Transverse colon (tissue), 4 donors: ENCODE data around the gene TRAK1. TPM values are rescaled to one million over a fixed set of nuclear protein-coding genes. Genes with fewer than 3 reads are reported as not detected.
"Not testable (repeated sequence)": the region's sequence is repeated elsewhere in the genome, so short reads cannot be mapped to it uniquely, and the experiment has no call there.

Experiments used
- DNase-seq: peaks from one replicate; pipeline ENCODE4 v3.0.0-alpha.2; 2019
- H3K27ac ChIP-seq, 4 donors: fragments of 200-600 bp; sonication (generic); 2 replicates each; pipeline ENCODE4 v1.5.1; 2016 to 2018; ENCODE audit warnings: inconsistent platforms in 4 of 4
- H3K27me3 ChIP-seq: fragments of 200-600 bp; sonication (generic); 2 replicates; pipeline ENCODE4 v1.5.1; 2017; ENCODE audit warnings: inconsistent platforms
- H3K36me3 ChIP-seq, 4 donors: fragments of 200-600 bp; sonication (generic); 2 replicates each; pipeline ENCODE4 v1.5.1; 2017 to 2019; ENCODE audit warnings: inconsistent platforms in 4 of 4
- H3K4me1 ChIP-seq, 4 donors: fragments of 200-600 bp; sonication (generic); 2 replicates each; pipeline ENCODE4 v1.5.1; 2017 to 2020; ENCODE audit warnings: inconsistent platforms in 4 of 4
- H3K4me3 ChIP-seq, 4 donors: fragments of 200-600 bp; sonication (generic); 1 replicate in 1 of 4; 2 replicates in 3 of 4; pipeline versions ENCODE4 v1.5.1 to v1.6.1; 2017 to 2019; ENCODE audit warnings: inconsistent platforms in 4 of 4
- H3K9me3 ChIP-seq, 2 donors: fragments of 200-600 bp; sonication (generic); 2 replicates each; pipeline ENCODE4 v1.5.1; 2017 to 2019; ENCODE audit warnings: inconsistent platforms in 2 of 2
- EP300 ChIP-seq: sonication (generic); formaldehyde crosslinking; IDR thresholded peaks from one replicate; pipeline ENCODE4 v1.6.1; 2017; ENCODE audit warnings: antibody characterized with exemption, low read depth
- POLR2A ChIP-seq: fragments of 450-650 bp; IDR thresholded peaks from one replicate; pipeline ENCODE4 v1.6.1; 2016; ENCODE audit warnings: antibody characterized with exemption, mild to moderate bottlenecking, moderate library complexity
- POLR2AphosphoS5 ChIP-seq, 3 donors: sonication (generic); formaldehyde crosslinking; IDR thresholded peaks; one replicate each; pipeline ENCODE4 v1.6.1; 2016; ENCODE audit warnings: antibody characterized with exemption in 3 of 3
- WGBS, 2 donors: methylation state at CpG; one replicate each; pipeline ENCODE4 v1.1.5; 2018; ENCODE audit warnings: low coverage in 1 of 2; 5-methylcytosine and 5-hydroxymethylcytosine counted together
- in situ Hi-C, 4 donors: fragments of 200-750 bp; cut with MboI; loops; one replicate each; pipeline versions ENCODE4 v1.15.0 to v1.15.1; 2017; ENCODE audit warnings: low sequenced_read_pairs in 3 of 4, low pct_ligation_motif_present in 1 of 4, low pct_unique_long_range_greater_than_20kb in 1 of 4
- intact Hi-C: fragments of 100-400 bp; cut with DNase I; formaldehyde crosslinking; loops from one replicate; pipeline ENCODE4 v1.15.1; 2023; ENCODE audit warnings: low total_unique reads
- total RNA-seq, 4 donors: library from RNA; depleted of rRNA; stranded (reverse); fragments of >200 nt; gene quantifications; one replicate each; pipeline ENCODE4 v1.1.0, GENCODE V29; 2016
- TF ChIP-seq, protein P1 (sequence below), 5 experiments: fragments of 200-600 bp in 3 of 5; fragments of 450-650 bp in 2 of 5; sonication (generic) in 3 of 5; IDR thresholded peaks; 1 replicate in 2 of 5; 2 replicates in 3 of 5; pipeline ENCODE4 v1.5.1; 2016 to 2017; ENCODE audit warnings: antibody characterized with exemption in 5 of 5, inconsistent platforms in 3 of 5, mild to moderate bottlenecking in 2 of 5, moderate library complexity in 1 of 5

The TRAK1 gene
- total RNA-seq, 4 donors from 2014 or later: 91.7 to 247 (median 115) TPM

DNA sequence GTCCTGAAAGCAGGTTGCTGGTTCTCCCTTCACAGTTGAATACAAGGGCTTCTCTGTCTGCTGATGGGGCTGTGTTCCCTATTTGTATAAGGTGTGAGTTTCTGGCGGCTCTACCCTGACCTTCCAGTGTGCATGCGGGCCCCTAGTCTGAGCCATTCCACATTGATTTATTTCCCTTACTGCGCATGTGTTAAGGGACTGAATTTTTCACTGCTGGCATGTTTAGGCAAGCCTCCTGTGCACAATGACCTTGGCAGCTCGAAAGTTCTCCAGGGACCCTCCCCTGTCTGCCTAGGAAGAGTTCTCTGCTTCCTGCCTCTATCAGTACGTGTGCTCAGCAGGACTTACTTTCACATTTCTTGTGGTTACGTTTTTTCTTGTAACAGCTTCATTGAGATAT is 11.4 kb downstream of the TRAK1 start:
- in situ Hi-C loops: loop anchor here in 2 of 4 donors (25.0 kb wide), 2 partner anchors 190 to 335 kb away; no protein-coding TSS in a partner anchor
- Histone ChIP-seq H3K27ac (no peak overlapping the region), H3K4me1 (peaks cover 5 to 27% (median 10%) of the 10 kb centered on the region in 4 donors), H3K4me3 (no peak overlapping the region), H3K27me3 (no peaks in the 10 kb centered on the region), H3K9me3 (no peaks in the 10 kb centered on the region), H3K36me3 (no peaks in the 10 kb centered on the region)
- DNase-seq: no peak
- TF ChIP-seq POLR2A (no peak), POLR2AphosphoS5 (IDR thresholded peaks at IDR 0.05) (no peak), EP300 (no peak)
- TF ChIP-seq, protein P1, sequence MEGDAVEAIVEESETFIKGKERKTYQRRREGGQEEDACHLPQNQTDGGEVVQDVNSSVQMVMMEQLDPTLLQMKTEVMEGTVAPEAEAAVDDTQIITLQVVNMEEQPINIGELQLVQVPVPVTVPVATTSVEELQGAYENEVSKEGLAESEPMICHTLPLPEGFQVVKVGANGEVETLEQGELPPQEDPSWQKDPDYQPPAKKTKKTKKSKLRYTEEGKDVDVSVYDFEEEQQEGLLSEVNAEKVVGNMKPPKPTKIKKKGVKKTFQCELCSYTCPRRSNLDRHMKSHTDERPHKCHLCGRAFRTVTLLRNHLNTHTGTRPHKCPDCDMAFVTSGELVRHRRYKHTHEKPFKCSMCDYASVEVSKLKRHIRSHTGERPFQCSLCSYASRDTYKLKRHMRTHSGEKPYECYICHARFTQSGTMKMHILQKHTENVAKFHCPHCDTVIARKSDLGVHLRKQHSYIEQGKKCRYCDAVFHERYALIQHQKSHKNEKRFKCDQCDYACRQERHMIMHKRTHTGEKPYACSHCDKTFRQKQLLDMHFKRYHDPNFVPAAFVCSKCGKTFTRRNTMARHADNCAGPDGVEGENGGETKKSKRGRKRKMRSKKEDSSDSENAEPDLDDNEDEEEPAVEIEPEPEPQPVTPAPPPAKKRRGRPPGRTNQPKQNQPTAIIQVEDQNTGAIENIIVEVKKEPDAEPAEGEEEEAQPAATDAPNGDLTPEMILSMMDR (IDR thresholded peaks at IDR 0.05): no peak
- WGBS, 2 donors: 60 to 68% methylated on average over 1 to 6 of the region's 6 CpGs
- intact Hi-C loops: no loop called here

DNA sequence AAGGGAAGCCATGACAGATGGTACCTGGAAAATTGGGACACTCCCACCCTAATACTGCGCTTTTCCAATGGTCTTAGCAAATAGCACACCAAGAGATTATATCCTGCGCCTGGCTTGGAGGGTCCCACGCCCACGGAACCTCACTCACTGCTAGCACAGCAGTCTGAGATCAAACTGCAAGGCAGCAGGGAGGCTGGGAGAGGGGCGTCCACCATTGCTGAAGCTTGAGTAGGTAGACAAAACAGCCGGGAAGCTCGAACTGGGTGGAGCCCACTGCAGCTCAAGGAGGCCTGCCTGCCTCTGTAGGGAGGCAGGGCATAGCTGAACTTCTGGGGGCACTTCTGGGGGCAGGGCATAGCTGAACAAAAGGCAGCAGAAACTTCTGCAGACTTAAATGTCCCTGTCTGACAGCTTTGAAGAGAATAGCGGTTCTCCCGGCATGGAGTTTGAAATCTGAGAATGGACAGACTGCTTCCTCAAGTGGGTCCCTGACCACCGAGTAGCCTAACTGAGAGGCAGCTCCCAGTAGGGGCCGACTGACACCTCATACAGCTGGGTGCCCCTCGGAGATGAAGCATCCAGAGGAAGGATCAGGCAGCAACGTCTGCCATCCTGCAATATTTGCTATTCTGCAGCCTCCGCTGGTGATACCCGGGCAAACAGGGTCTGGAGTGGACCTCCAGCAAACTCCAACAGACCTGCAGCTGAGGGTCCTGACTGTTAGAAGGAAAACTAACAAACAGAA is 12.9 kb downstream of the TRAK1 start:
- H3K27ac ChIP-seq, DNase-seq, H3K27me3 ChIP-seq, H3K9me3 ChIP-seq, H3K4me3 ChIP-seq, intact Hi-C loops, H3K36me3 ChIP-seq: not testable (repeated sequence)
- in situ Hi-C loops: loop anchor here in 2 of 4 donors (25.0 kb wide), 2 partner anchors 192 to 333 kb away; no protein-coding TSS in a partner anchor
- WGBS, 2 donors: 90% methylated on average over 15 of the region's 15 CpGs; no CpG with 5 or more reads in 1 of the 2 donors
- H3K4me1 ChIP-seq: peaks cover 5 to 13% (median 9%) of the 10 kb centered on the region in 4 donors

GRCh38 chr3:42105994-42106393 is 14.8 kb downstream of the TRAK1 start:
- intact Hi-C loops, H3K9me3 ChIP-seq, H3K27me3 ChIP-seq, H3K4me1 ChIP-seq, H3K27ac ChIP-seq, H3K36me3 ChIP-seq, DNase-seq, H3K4me3 ChIP-seq: not testable (repeated sequence)
- 74 to 100% methylated on average over 1 to 2 of the region's 2 CpGs for WGBS, 2 donors
- in situ Hi-C loops: loop anchor here in 2 of 4 donors (25.0 kb wide), 2 partner anchors 194 to 331 kb away; no protein-coding TSS in a partner anchor

GRCh38 chr3:42106646-42107045 is 15.5 kb downstream of the TRAK1 start:
- TF ChIP-seq POLR2AphosphoS5 (IDR thresholded peaks at IDR 0.05) (no peak), POLR2A (no peak), EP300 (no peak)
- TF ChIP-seq, protein P1 (IDR thresholded peaks at IDR 0.05): no peak
- Histone ChIP-seq H3K4me1 (peaks cover 0 to 3% (median under 1%) of the 10 kb centered on the region in 4 donors), H3K27ac (no peak overlapping the region), H3K4me3 (no peak overlapping the region), H3K27me3 (no peaks in the 10 kb centered on the region), H3K9me3 (no peaks in the 10 kb centered on the region), H3K36me3 (no peaks in the 10 kb centered on the region)
- in situ Hi-C loops (loop anchor here in 2 of 4 donors (25.0 kb wide), 2 partner anchors 194 to 331 kb away; no protein-coding TSS in a partner anchor), intact Hi-C loops (no loop called here)
- DNase-seq: no peak

DNA sequence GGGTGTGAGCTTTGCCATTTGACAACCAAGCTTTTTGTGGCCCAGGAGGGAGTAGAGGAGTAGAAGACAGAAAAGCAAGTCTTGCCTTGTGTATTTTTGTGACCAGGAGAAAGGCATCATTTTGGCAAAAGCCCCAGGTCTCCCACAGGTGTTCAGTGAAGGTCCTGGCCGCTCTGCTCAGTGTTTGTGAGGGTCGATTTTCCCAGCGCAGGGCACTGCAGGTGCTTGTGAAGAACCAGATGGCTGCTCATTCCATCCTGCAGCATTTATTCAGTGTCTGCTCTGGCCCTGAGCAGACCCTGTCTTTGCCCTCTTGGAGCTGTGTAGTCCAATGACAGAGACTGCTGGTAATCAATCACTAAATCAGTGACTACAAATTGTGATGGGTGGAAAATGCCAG is 19.5 kb downstream of the TRAK1 start:
- TF ChIP-seq POLR2AphosphoS5 (IDR thresholded peaks at IDR 0.05): no peak
- TF ChIP-seq POLR2A: no peak
- TF ChIP-seq, protein P1 (IDR thresholded peaks at IDR 0.05): no peak
- TF ChIP-seq EP300: no peak
- intact Hi-C loops: loop anchor here (10.0 kb wide), 1 partner anchor 74 kb away; no protein-coding TSS in a partner anchor
- DNase-seq: no peak
- H3K4me1 ChIP-seq: peaks cover 0 to 5% (median 0%) of the 10 kb centered on the region in 4 donors
- 87% methylated on average over 3 of the region's 3 CpGs; no CpG with 5 or more reads in 1 of the 2 donors for WGBS, 2 donors
- H3K27ac ChIP-seq: no peak overlapping the region
- H3K4me3 ChIP-seq: no peak overlapping the region
- H3K9me3 ChIP-seq: no peaks in the 10 kb centered on the region
- H3K36me3 ChIP-seq: no peaks in the 10 kb centered on the region
- H3K27me3 ChIP-seq: no peaks in the 10 kb centered on the region
- in situ Hi-C loops: loop anchor here in 3 of 4 donors (10.0 to 25.0 kb wide), 3 partner anchors 84 to 327 kb away; no protein-coding TSS in a partner anchor
